Measurements from ENCODE around the gene TNFSF13B. TPM values are rescaled to one million over a fixed set of nuclear protein-coding genes. Genes with fewer than 3 reads are reported as not detected.
"Not testable (repeated sequence)": the region's sequence is repeated elsewhere in the genome, so short reads cannot be mapped to it uniquely, and the experiment has no call there.

TNFSF13B gene
- polyA plus RNA-seq, 6 donors from 2014 or later, result 3.2 to 20.6 (median 4.6) TPM; not detected in 1

- Mint-ChIP-seq H3K36me3 (peaks cover 11 to 22% of the 10 kb centered on the region in 2 donors), H3K9me3 (peaks cover 0 to 22% (median 12%) of the 10 kb centered on the region in 7 donors), H3K27ac (no peak overlapping the region), H3K4me1 (no peaks in the 10 kb centered on the region), H3K4me3 (no peak overlapping the region), H3K27me3 (no peaks in the 10 kb centered on the region)
- ATAC-seq (ENCODE audit: low read depth in 2 of 2), result no peak
- no peak for DNase-seq
Observed at GRCh38 chr13:108297114-108297513, 27.6 kb downstream of the TNFSF13B start.

GRCh38 chr13:108302279-108302678 is 32.8 kb downstream of the TNFSF13B start:
- Mint-ChIP-seq H3K36me3 (peaks cover 7 to 10% of the 10 kb centered on the region in 2 donors), H3K9me3 (peaks cover 0 to 16% (median 8%) of the 10 kb centered on the region in 7 donors), H3K27ac (no peak overlapping the region), H3K27me3 (no peaks in the 10 kb centered on the region), H3K4me1 (no peaks in the 10 kb centered on the region), H3K4me3 (no peak overlapping the region)
- DNase-seq (no peak), ATAC-seq (ENCODE audit: low read depth in 2 of 2) (no peak)

GRCh38 chr13:108304170-108305016 is 34.9 kb downstream of the TNFSF13B start:
- ATAC-seq (ENCODE audit: low read depth in 2 of 2), result no peak
- no peaks in the 10 kb centered on the region for H3K27me3 Mint-ChIP-seq
- peaks cover 0 to 6% of the 10 kb centered on the region in 2 donors for H3K36me3 Mint-ChIP-seq
- no peak overlapping the region for H3K4me3 Mint-ChIP-seq
- no peak overlapping the region for H3K27ac Mint-ChIP-seq
- DNase-seq, result no peak
- H3K4me1 Mint-ChIP-seq, result no peaks in the 10 kb centered on the region
- H3K9me3 Mint-ChIP-seq, result peaks cover 0 to 6% (median 4%) of the 10 kb centered on the region in 7 donors

- no peak overlapping the region for H3K4me3 Mint-ChIP-seq
- no peak for ATAC-seq (ENCODE audit: low read depth in 2 of 2)
- H3K36me3 Mint-ChIP-seq, result peaks cover 0 to 6% of the 10 kb centered on the region in 2 donors
- DNase-seq, result no peak
- H3K27ac Mint-ChIP-seq, result peak overlapping the region in 1 of 6 donors; percentile 18
- H3K27me3 Mint-ChIP-seq, result no peaks in the 10 kb centered on the region
- H3K9me3 Mint-ChIP-seq, result peaks cover 0 to 6% (median 4%) of the 10 kb centered on the region in 7 donors
- H3K4me1 Mint-ChIP-seq, result no peaks in the 10 kb centered on the region
Observed at GRCh38 chr13:108305655-108306054, 36.1 kb downstream of the TNFSF13B start.

- Mint-ChIP-seq H3K27me3 (peaks cover 0 to 2% (median 0%) of the 10 kb centered on the region in 3 donors), H3K4me3 (no peak overlapping the region), H3K36me3 (peaks cover 0 to 6% of the 10 kb centered on the region in 2 donors), H3K27ac (no peak overlapping the region), H3K9me3 (peaks cover 0 to 6% (median 4%) of the 10 kb centered on the region in 7 donors), H3K4me1 (no peaks in the 10 kb centered on the region)
- DNase-seq (no peak), ATAC-seq (ENCODE audit: low read depth in 2 of 2) (no peak)
Observed at GRCh38 chr13:108306860-108307259, 37.3 kb downstream of the TNFSF13B start.

GRCh38 chr13:108311596-108311995 is 42.1 kb downstream of the TNFSF13B start:
- not testable (repeated sequence) for H3K36me3 Mint-ChIP-seq; H3K4me3 Mint-ChIP-seq; H3K9me3 Mint-ChIP-seq; ATAC-seq (ENCODE audit: low read depth in 2 of 2); H3K27me3 Mint-ChIP-seq; DNase-seq
- peaks cover 2 to 18% (median 7%) of the 10 kb centered on the region in 3 donors for H3K4me1 Mint-ChIP-seq
- peak overlapping the region in 1 of 6 donors; percentile 12 for H3K27ac Mint-ChIP-seq

- Mint-ChIP-seq H3K27ac (peak overlapping the region in 1 of 6 donors; percentile 57), H3K27me3 (peaks cover 0 to 8% (median 4%) of the 10 kb centered on the region in 3 donors), H3K4me1 (peaks cover 2 to 18% (median 7%) of the 10 kb centered on the region in 3 donors), H3K4me3 (no peak overlapping the region), H3K9me3 (peaks cover 0 to 9% (median 5%) of the 10 kb centered on the region in 7 donors), H3K36me3 (peaks cover 0 to 6% of the 10 kb centered on the region in 2 donors)
- ATAC-seq (ENCODE audit: low read depth in 2 of 2) (no peak), DNase-seq (no peak)
Observed at GRCh38 chr13:108313382-108313781, 43.9 kb downstream of the TNFSF13B start.

GRCh38 chr13:108315273-108315672 is 45.8 kb downstream of the TNFSF13B start:
- Mint-ChIP-seq H3K27me3 (peaks cover 5 to 8% (median 8%) of the 10 kb centered on the region in 3 donors), H3K9me3 (peaks cover 0 to 5% (median 0%) of the 10 kb centered on the region in 7 donors), H3K4me3 (peak overlapping the region in 1 of 8 donors; percentile 6), H3K4me1 (peaks cover 2 to 18% (median 7%) of the 10 kb centered on the region in 3 donors), H3K36me3 (no peaks in the 10 kb centered on the region), H3K27ac (peak overlapping the region in 3 of 6 donors; percentile 20 to 65 (median 48))
- DNase-seq (peak; percentile 26), ATAC-seq (ENCODE audit: low read depth in 2 of 2) (peak; percentile 64 to 95)

GRCh38 chr13:108315991-108316390 is 46.5 kb downstream of the TNFSF13B start:
- no peak for DNase-seq
- ATAC-seq (ENCODE audit: low read depth in 2 of 2), result no peak
- Mint-ChIP-seq H3K4me1 (peaks cover 2 to 18% (median 7%) of the 10 kb centered on the region in 3 donors), H3K4me3 (no peak overlapping the region), H3K36me3 (no peaks in the 10 kb centered on the region), H3K27ac (peak overlapping the region in 1 of 6 donors; percentile 20), H3K9me3 (peaks cover 0 to 5% (median 0%) of the 10 kb centered on the region in 7 donors), H3K27me3 (peaks cover 6 to 8% (median 8%) of the 10 kb centered on the region in 3 donors)

- H3K27me3 Mint-ChIP-seq, result peaks cover 8 to 10% (median 8%) of the 10 kb centered on the region in 3 donors
- peaks cover 0 to 5% (median 0%) of the 10 kb centered on the region in 7 donors for H3K9me3 Mint-ChIP-seq
- H3K36me3 Mint-ChIP-seq, result no peaks in the 10 kb centered on the region
- ATAC-seq (ENCODE audit: low read depth in 2 of 2) (no peak), DNase-seq (no peak)
- H3K4me3 Mint-ChIP-seq, result no peak overlapping the region
- peaks cover 2 to 18% (median 7%) of the 10 kb centered on the region in 3 donors for H3K4me1 Mint-ChIP-seq
- no peak overlapping the region for H3K27ac Mint-ChIP-seq
Observed at GRCh38 chr13:108316413-108316812, 46.9 kb downstream of the TNFSF13B start.

- ATAC-seq (ENCODE audit: low read depth in 2 of 2) (peak; percentile 51 to 72), DNase-seq (peak; percentile 16)
- peaks cover 0 to 5% (median 0%) of the 10 kb centered on the region in 7 donors for H3K9me3 Mint-ChIP-seq
- H3K27ac Mint-ChIP-seq, result no peak overlapping the region
- no peaks in the 10 kb centered on the region for H3K36me3 Mint-ChIP-seq
- peaks cover 16 to 28% (median 21%) of the 10 kb centered on the region in 3 donors for H3K27me3 Mint-ChIP-seq
- no peak overlapping the region for H3K4me3 Mint-ChIP-seq
- H3K4me1 Mint-ChIP-seq, result peaks cover 9 to 14% (median 13%) of the 10 kb centered on the region in 3 donors
Observed at GRCh38 chr13:108322206-108322824, 52.8 kb downstream of the TNFSF13B start.

- H3K4me3 Mint-ChIP-seq, result no peak overlapping the region
- H3K27me3 Mint-ChIP-seq, result peaks cover 21 to 28% (median 23%) of the 10 kb centered on the region in 3 donors
- H3K9me3 Mint-ChIP-seq, result peaks cover 0 to 4% (median 0%) of the 10 kb centered on the region in 7 donors
- DNase-seq (no peak), ATAC-seq (ENCODE audit: low read depth in 2 of 2) (no peak)
- no peak overlapping the region for H3K27ac Mint-ChIP-seq
- peaks cover 9 to 14% (median 13%) of the 10 kb centered on the region in 3 donors for H3K4me1 Mint-ChIP-seq
- no peaks in the 10 kb centered on the region for H3K36me3 Mint-ChIP-seq
Observed at GRCh38 chr13:108323031-108323430, 53.5 kb downstream of the TNFSF13B start.

GRCh38 chr13:108325863-108326262 is 56.3 kb downstream of the TNFSF13B start:
- Mint-ChIP-seq H3K4me1 (peaks cover 9 to 14% (median 13%) of the 10 kb centered on the region in 3 donors), H3K4me3 (peak overlapping the region in 2 of 8 donors; percentile 23 to 37), H3K36me3 (peaks cover 0 to 4% of the 10 kb centered on the region in 2 donors), H3K27me3 (peaks cover 33 to 46% (median 38%) of the 10 kb centered on the region in 3 donors), H3K9me3 (no peaks in the 10 kb centered on the region), H3K27ac (peak overlapping the region in 2 of 6 donors; percentile 12 to 69)
- ATAC-seq (ENCODE audit: low read depth in 2 of 2), result no peak
- no peak for DNase-seq

Measured in naive B cell (primary cell).